OCI-LY1 (cell line): ENCODE measurements around the gene SSH2.

Experiments
- H2AFZ ChIP-seq: fragments of 200-600 bp; sonication (generic), shearing (Covaris generic); 2 replicates; pipeline ENCODE4 v1.6.0; 2014; ENCODE audit warnings: antibody characterized with exemption, mild to moderate bottlenecking, low read length
- H3F3A ChIP-seq: fragments of 200-600 bp; sonication (generic), shearing (Covaris generic); 2 replicates; pipeline ENCODE4 v1.6.0; 2014; ENCODE audit warnings: mild to moderate bottlenecking, antibody characterized with exemption, low read length, moderate library complexity; ENCODE audit not compliant: insufficient read depth
- H3K27ac ChIP-seq: fragments of 200-600 bp; sonication (generic); 2 replicates; pipeline ENCODE4 v1.5.1; 2014; ENCODE audit warnings: low read length, mixed run types, mild to moderate bottlenecking, low read depth; ENCODE audit not compliant: poor library complexity, severe bottlenecking
- H3K27me3 ChIP-seq: fragments of 200-600 bp; sonication (generic); 2 replicates; pipeline ENCODE4 v1.6.0; 2014; ENCODE audit warnings: antibody characterized with exemption, mild to moderate bottlenecking, low read length, moderate library complexity; ENCODE audit not compliant: insufficient read depth
- H3K36me3 ChIP-seq: fragments of 200-600 bp; sonication (generic); 2 replicates; pipeline ENCODE4 v1.6.1; 2014; ENCODE audit warnings: mild to moderate bottlenecking, antibody characterized with exemption, low read length, moderate library complexity, mixed read lengths; ENCODE audit not compliant: insufficient read depth
- H3K4me1 ChIP-seq: fragments of 200-600 bp; sonication (generic); 2 replicates; pipeline ENCODE4 v1.5.1; 2014; ENCODE audit warnings: mild to moderate bottlenecking, low read length, moderate library complexity; ENCODE audit not compliant: insufficient read depth, severe bottlenecking
- H3K4me2 ChIP-seq: fragments of 200-600 bp; sonication (generic), shearing (Covaris generic); 2 replicates; pipeline ENCODE4 v1.6.1; 2014; ENCODE audit warnings: low read length
- H3K4me3 ChIP-seq: fragments of 200-600 bp; sonication (generic); 2 replicates; pipeline ENCODE4 v1.5.1; 2014; ENCODE audit warnings: low read length, low read depth, mild to moderate bottlenecking, mixed read lengths; ENCODE audit not compliant: poor library complexity, severe bottlenecking
- H3K79me2 ChIP-seq: fragments of 200-600 bp; shearing (Covaris generic); 2 replicates; pipeline ENCODE4 v1.6.1; 2016; ENCODE audit warnings: mixed run types, low read length, mixed read lengths; ENCODE audit not compliant: insufficient read depth
- H3K9ac ChIP-seq: fragments of 200-600 bp; sonication (generic), shearing (Covaris generic); 2 replicates; pipeline ENCODE4 v1.6.1; 2014; ENCODE audit warnings: mild to moderate bottlenecking, low read length, mixed read lengths
- H3K9me2 ChIP-seq: fragments of 200-600 bp; sonication (generic), shearing (Covaris generic); 2 replicates; pipeline ENCODE4 v1.6.1; 2014; ENCODE audit warnings: low read depth, mild to moderate bottlenecking, low read length, mixed read lengths
- H3K9me3 ChIP-seq: fragments of 200-600 bp; shearing (Covaris generic); 2 replicates; pipeline ENCODE4 v1.6.1; 2014; ENCODE audit warnings: low read length, mixed read lengths
- H4K20me1 ChIP-seq: fragments of 200-600 bp; sonication (generic), shearing (Covaris generic); 2 replicates; pipeline ENCODE4 v1.6.0; 2016; ENCODE audit warnings: mild to moderate bottlenecking, low read length; ENCODE audit not compliant: insufficient read depth
- EZH2 ChIP-seq: fragments of 200-600 bp; sonication (generic), shearing (Covaris generic); IDR thresholded peaks from 2 replicates; pipeline ENCODE4 v1.8.0; 2017; ENCODE audit warnings: borderline replicate concordance, mixed run types, mild to moderate bottlenecking, antibody characterized with exemption, low read length, moderate library complexity, mixed read lengths
- TF ChIP-seq, protein P1 (sequence below): fragments of 200-600 bp; sonication (generic), shearing (Covaris generic); IDR thresholded peaks from 2 replicates; pipeline ENCODE4 v1.5.1; 2017; ENCODE audit warnings: mild to moderate bottlenecking, antibody characterized with exemption, low read length, moderate library complexity, mixed read lengths

The SSH2 gene

DNA sequence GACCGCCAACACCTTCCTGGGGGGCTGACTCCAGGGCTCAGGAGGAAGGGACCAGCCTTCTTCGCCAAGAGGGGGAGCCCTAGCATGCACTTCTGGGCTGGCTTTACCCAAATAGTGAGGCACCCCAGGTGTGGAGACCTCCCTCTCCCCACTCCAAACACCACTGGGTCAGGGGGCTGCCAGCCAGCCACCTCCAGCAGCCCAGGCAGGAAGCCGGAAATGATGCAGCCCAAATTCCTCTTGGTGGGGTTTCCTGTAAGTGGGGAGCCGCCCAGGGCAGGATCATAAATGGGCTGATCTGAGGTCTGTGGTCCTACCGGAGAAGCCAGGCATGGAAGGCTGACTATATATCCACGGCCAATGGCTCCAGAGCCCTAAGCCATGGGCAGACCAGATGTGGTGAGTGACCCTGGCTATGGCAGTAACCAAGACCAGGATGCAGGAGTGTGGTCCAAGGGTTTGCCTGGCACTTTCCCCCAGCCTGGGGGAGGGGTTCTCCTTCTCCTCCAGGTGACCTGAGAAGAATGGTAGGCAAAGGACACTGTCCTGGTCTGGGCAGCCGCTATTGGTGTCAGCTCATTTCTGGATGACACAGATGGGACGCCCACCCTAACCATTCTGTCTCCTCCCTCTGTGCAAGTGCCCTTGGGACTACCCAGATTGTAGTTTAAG, 344.8 kb downstream of the SSH2 start:
- H3K4me2 ChIP-seq: peak overlapping the region; percentile 49
- H3K4me1 ChIP-seq: peaks cover 59% of the 10 kb centered on the region
- no peak overlapping the region for H2AFZ ChIP-seq
- H3K9me2 ChIP-seq: no peaks in the 10 kb centered on the region
- H3K27me3 ChIP-seq: no peaks in the 10 kb centered on the region
- peak overlapping the region; percentile 37; the same call in 1 of the 2 replicates for H3K9ac ChIP-seq
- peak overlapping the region; percentile 21 for H3K4me3 ChIP-seq
- no peaks in the 10 kb centered on the region for H3F3A ChIP-seq
- peaks cover 9% of the 10 kb centered on the region; the same call in 1 of the 2 replicates for H3K79me2 ChIP-seq
- peaks cover 24% of the 10 kb centered on the region for H3K36me3 ChIP-seq
- no peaks in the 10 kb centered on the region for H4K20me1 ChIP-seq
- TF ChIP-seq, protein P1, sequence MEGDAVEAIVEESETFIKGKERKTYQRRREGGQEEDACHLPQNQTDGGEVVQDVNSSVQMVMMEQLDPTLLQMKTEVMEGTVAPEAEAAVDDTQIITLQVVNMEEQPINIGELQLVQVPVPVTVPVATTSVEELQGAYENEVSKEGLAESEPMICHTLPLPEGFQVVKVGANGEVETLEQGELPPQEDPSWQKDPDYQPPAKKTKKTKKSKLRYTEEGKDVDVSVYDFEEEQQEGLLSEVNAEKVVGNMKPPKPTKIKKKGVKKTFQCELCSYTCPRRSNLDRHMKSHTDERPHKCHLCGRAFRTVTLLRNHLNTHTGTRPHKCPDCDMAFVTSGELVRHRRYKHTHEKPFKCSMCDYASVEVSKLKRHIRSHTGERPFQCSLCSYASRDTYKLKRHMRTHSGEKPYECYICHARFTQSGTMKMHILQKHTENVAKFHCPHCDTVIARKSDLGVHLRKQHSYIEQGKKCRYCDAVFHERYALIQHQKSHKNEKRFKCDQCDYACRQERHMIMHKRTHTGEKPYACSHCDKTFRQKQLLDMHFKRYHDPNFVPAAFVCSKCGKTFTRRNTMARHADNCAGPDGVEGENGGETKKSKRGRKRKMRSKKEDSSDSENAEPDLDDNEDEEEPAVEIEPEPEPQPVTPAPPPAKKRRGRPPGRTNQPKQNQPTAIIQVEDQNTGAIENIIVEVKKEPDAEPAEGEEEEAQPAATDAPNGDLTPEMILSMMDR: peak; percentile 47
- no peak for TF ChIP-seq EZH2
- H3K9me3 ChIP-seq: no peaks in the 10 kb centered on the region
- peak overlapping the region; percentile 65 for H3K27ac ChIP-seq

DNA sequence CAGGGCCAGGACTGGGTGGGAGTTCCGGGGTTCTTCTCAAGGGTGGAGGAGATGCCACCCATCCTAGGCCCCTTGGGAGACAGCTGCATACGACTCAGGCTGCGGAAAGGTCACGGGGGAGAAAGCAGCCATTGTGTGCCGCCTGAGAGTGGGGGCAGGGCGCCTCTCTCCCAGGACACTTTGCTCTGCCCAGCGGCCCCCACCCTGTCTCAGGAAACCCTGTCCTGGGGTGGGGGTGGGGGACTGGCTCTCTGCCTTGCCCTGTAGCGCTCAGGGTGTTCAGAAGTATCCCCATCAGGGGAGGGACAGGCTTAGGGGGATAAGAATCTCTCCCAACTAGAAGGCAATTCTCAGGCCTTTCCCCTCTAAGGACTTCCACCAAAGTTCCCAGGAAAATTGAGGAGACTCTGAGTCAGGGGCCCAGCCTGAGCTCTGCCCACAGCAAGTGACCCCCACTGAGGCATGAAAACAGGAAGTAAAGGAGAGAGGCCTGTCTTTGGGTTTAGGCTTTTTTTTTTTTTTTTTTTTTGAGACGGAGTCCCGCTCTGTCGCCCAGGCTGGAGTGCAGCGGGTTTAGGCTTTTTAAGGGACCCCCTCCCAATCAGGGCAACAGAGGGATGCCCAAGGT, 345.5 kb downstream of the SSH2 start:
- Histone ChIP-seq H2AFZ (no peak overlapping the region), H3F3A (no peaks in the 10 kb centered on the region), H3K36me3 (peaks cover 29% of the 10 kb centered on the region), H3K4me1 (peaks cover 53% of the 10 kb centered on the region), H3K4me3 (peak overlapping the region; percentile 21), H3K9me2 (no peaks in the 10 kb centered on the region), H3K9me3 (no peaks in the 10 kb centered on the region), H3K4me2 (peak overlapping the region; percentile 49), H3K79me2 (peaks cover 9% of the 10 kb centered on the region; the same call in 1 of the 2 replicates), H3K27me3 (no peaks in the 10 kb centered on the region), H3K9ac (peak overlapping the region; percentile 36; the same call in 1 of the 2 replicates), H3K27ac (peak overlapping the region; percentile 65), H4K20me1 (no peaks in the 10 kb centered on the region)
- TF ChIP-seq, protein P1: no peak
- TF ChIP-seq EZH2: no peak

DNA sequence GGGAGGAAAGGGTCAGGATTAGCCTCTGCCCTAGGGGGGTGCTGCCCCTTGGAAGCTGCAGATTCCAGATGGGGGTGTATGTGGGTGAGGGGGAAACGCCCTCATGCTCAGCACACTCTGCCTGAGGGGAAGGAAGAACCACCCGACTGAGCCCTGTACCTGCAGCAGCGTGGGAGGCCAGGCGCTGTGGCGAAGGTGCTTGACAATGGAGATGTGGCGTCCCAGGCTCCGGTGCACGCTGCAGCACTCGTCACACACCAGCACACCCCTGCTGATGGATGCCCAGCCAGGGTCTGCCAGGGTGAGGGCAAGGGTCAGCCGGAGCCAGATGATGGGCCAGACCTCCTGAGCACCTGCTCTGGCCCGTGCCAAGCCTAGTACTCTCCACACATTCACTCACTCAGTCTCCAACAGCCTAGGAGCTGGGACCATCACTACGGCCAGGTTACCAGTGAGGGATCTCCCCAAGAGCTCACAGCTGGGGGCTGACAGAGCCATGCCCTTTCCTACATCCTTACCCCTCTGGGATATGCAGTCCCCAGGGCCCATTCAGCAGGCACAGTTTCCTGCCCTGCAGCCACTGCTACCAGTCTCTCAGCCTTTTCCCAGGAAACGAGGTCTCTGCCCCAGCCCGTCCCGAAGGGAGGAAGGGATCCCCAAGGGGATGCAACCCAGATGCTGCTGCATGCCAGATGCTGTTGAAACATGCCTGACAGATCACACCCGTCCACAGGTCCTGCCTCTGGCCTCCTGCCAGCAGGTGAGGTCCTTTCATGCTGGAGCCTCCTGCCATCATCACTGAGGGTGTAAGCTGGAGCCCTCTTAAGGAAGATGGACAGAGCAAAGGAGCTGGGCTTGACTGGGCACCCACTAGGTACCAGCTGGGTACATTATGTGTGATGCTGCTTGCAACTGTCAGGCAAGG, 346.4 kb downstream of the SSH2 start:
- no peak overlapping the region; the same call in 1 of the 2 replicates for H3K9ac ChIP-seq
- peaks cover 52% of the 10 kb centered on the region for H3K4me1 ChIP-seq

More for the DNA sequence above, 346.4 kb downstream of the SSH2 start:
- 0 out of 2 replicates have a peak, but pooled peaks cover 9% of the 10 kb centered on the region for H3K79me2 ChIP-seq
- H3K36me3 ChIP-seq: peaks cover 36% of the 10 kb centered on the region
- no peak overlapping the region for H3K4me2 ChIP-seq
- H3K27ac ChIP-seq: peak overlapping the region; percentile 65
- H2AFZ ChIP-seq: no peak overlapping the region
- H3K4me3 ChIP-seq: no peak overlapping the region
- H4K20me1 ChIP-seq: no peaks in the 10 kb centered on the region
- TF ChIP-seq EZH2: no peak
- TF ChIP-seq, protein P1: no peak
- no peaks in the 10 kb centered on the region for H3K9me3 ChIP-seq
- H3F3A ChIP-seq: no peaks in the 10 kb centered on the region
- no peaks in the 10 kb centered on the region for H3K9me2 ChIP-seq
- no peaks in the 10 kb centered on the region for H3K27me3 ChIP-seq
